Hematopoietic multipotent progenitor cell treated with erythropoietin and hydrocortisone succinate and interleukin-3 and kit ligand, for 8 days (in vitro differentiated cells): Measurements from ENCODE around the gene SEC14L1.
A peak's percentile ranks its signal among the peaks of the same experiment; 100 is the strongest.
"Not testable (repeated sequence)": the region's sequence is repeated elsewhere in the genome, so short reads cannot be mapped to it uniquely, and the experiment has no call there.

ENCODE experiments used
- DNase-seq: peaks from one replicate; pipeline ENCODE4 v3.0.0-alpha.2; 2015

Gene SEC14L1

DNA sequence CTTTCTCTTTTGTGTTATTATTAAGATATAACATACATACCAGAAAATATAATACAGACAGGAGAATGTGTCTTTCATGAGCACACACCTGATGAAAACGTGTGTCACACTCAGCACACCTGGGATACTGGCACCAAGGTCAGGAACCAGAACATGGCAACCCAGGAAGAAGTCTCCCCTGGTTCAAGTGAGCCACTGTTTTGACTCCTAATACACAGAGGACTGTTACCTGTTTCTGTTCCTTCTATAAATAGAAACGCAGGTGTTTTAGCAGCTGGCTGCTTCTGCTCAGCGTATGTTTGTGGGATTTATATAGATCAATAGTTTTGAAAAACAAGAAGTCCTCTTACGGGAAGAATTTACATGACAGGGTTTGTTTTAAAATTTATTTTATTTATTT, 3.5 kb downstream of the SEC14L1 start:
- no peak for DNase-seq

DNA sequence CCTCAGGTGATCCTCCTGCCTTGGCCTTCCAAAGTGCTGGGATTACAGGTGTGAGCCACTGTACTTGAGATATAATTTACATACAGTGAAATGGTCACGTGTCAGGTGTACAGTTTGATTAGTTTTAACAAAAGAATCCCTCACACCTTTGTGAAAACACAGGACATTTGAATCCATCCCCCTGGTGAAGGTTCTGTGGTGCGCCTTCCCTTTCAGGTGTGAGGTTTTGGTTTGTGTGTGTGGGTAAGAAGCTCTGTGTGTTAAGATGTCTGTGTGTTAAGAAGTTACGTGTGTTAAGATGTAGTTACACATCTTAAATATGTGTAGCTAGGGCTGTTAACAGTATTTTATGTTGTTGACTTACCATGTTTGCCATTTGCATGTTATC, 4.4 kb downstream of the SEC14L1 start:
- no peak for DNase-seq

DNA sequence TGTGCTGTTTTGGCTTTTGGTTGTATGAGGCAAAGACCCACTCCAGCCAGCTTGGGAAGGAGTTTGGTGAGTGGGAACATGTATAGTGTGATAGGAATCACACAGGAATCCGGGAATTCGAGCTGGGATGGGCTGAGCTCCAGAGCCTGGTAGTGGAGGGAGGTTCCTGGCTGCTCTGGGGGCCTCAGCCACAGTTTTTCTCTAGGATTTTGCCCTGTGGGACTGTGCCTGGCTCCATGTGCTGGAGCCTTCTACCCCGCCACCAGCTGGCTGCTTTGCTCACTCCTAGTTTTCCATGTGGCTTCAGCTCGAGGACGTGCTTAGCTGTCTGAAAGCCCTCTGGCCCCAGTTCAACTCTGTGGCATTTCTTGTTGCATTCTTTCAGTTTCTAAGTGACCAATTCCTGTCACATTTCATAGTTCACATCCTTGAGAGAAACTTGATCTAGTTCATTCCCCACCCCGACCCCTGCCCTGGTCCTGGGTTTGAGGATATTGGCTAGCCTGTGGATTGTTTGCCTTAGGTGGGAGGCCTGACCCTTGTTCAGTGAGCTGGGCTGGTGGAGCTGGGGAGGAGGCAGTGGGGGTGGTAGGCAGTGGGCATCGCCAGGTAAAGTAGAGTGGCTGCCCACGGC, 5.0 kb downstream of the SEC14L1 start:
- DNase-seq, result no peak

DNA sequence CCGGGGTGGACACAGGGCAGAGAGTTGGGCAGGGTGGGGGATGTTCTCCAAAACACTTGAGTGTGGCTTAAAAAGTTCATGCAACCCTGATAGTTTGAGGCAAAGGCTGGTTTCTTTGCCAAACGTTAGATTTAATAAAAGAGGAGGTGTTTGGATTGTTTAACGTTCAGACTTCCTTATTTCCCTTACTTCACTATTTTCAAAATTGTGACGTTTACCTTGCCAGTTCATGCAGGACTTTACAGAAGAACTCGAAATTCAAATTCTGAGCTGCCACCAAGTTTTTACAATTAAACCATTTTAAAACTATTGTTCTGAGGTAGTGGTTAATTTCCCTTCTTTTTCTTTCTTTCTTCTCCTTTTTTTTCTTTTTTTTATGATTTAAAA, 5.5 kb downstream of the SEC14L1 start:
- DNase-seq, result no peak

DNA sequence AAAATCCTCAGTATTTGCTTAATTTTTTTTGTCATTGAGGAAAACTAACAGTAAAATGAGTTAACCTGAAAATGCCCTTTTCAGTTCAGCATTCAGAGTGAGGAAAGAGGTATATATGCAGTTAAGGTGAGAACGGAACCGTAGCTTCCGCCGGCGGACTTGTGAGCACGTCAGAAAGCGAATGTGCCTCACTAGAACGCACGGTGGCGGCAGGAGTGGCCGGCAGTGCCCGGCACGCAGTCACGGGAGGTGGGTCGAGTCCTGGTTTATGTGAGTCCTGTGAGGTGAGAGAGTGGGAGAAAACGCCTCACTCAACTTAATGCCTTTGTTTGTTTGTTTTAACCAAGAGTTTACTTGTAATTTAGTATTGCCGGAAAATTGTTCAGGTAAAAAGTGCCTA, 6.1 kb downstream of the SEC14L1 start:
- no peak for DNase-seq

DNA sequence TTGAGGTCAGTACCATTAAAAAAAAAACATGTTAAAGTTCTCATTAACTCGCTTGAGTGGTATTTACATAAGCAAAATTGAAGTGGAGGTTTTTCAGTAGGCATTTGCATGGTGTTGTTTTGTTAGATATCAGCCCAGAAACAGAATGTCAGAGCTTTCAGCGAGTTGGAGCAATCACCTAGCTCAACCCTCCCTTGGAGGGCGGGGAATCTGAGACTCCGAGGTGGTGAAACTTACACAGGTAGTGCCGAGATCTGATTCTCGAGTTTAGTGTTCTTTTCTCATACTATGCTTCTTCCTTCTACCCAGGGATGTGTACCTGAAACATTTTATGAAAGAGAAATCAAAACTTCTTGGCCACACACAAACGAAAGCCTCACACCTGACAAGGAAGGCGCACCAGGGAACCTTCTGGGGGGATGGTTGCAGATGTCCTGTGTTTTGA, 6.6 kb downstream of the SEC14L1 start:
- no peak for DNase-seq

DNA sequence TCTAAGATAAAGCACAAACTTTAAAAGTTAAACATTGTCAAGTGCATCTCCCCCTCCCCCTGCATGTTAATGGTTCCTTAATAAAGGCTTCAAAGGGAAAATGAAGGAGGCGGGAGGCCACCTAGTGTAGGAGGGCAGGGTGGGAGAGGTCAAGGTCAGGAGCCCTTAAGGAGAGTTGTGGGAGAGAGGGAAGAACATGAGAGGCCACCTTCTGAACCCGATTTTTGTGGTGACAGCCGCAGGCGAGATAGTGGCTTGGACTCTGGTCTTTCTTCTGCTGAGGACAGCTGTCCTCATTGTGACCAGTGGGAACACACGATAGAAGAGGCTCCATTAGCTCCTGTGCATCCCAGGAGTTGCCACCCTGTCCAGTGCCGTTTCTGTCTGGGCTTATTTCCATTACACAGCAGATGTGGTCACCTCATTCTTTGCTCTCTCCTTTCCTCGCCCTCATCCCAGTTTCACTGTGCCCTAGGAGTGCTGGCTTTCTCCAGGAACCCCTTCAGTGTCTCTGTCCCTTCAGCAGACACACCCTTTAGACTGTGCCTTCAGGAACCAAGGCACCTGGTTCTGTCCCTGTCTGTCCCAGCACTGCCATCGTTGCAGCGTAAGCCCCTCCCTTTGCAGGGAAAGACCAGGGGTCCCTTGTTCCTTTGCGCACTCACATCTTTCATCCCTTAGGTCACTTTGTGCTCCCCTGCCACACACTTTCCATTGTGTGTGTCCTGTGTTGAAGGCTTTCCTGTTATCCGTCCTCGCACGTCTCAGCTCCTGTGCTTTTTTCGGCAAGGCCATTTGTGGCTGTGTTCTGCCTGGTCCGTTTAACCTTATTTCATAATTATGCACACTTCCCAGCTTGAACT, 7.5 kb downstream of the SEC14L1 start:
- DNase-seq, result no peak

DNA sequence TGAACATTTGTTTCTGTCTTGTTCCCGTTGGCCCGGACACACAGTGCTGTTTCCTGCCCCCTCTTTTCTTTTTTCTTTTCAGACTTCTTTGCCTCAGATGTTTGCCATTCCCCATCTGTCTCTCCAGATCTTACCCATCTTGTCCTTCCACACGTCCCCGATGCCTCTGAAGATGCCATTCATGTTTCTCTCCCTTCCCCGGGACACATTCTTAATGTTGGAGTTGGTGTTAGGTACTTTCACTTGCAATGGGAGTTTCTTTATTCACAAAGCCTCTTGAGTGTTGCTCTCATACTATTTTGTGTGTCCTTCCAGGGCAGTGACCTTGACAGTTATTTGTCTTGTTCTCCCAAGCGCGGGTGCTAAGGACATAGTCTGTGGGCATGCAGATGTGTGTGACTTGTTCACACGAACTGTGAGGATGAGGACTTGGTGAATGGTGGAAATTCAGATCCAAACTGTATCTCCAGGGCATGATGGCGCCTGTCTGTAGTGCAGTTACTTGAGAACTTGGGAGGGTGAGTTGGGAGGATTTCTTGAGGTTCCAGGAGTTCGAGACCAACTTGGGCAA, 8.3 kb downstream of the SEC14L1 start:
- no peak for DNase-seq

DNA sequence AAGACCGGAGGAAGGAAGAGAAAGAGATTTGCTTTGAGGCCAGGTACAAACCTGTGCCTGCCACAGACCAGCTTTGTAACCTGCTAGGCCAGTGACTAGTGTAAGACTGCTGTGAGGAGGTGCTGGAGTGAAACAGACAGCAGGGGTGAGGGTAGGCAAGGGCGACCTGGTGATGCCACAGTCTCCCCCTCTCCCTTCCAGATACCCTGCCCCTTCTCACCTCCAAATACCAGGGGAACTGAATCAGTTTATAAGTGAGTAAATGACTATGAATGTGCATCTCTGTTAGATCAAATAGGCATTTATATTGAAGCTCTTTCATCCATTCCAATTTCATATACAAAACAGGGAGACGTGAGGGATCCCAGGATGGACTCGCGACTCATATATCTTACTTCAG, 9.4 kb downstream of the SEC14L1 start:
- DNase-seq, result no peak

DNA sequence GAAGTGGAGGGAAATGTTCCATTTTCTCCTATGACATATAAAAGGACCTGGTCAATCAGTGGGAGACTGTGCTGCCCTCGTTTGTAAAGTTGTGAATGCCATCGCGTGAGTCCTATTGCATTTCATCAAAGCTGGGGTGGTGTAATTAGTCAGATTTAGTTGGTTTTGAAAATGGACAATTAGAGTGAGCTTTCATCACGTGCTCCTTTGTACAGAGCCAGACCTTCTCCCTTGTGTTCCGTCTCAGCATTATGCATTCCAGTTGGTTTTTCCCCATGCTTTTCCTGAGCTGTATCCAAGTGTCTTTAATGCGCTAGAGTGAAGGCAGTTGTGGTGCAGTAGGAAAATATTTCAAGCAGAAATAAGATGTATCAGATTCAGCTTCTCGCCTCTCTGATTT, 10.4 kb downstream of the SEC14L1 start:
- no peak for DNase-seq

DNA sequence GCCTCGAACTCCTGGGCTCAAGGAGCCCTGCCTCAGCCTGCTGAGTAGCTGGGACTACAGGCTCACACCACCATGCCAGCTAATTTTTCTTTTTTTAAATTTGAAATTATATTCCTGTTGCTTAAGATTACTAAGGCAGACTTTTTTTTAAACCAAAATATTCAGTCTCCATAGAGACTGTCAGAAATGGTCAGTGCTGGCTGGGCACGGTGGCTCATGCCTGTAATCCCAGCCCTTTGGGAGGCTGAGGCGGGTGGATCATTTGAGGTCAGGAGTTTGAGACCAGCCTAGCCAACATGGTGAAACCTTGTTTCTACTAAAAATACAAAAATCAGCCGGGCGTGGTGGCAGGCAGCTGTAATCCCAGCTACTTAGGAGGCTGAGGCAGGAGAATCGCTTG, 11.3 kb downstream of the SEC14L1 start:
- not testable (repeated sequence) for DNase-seq

DNA sequence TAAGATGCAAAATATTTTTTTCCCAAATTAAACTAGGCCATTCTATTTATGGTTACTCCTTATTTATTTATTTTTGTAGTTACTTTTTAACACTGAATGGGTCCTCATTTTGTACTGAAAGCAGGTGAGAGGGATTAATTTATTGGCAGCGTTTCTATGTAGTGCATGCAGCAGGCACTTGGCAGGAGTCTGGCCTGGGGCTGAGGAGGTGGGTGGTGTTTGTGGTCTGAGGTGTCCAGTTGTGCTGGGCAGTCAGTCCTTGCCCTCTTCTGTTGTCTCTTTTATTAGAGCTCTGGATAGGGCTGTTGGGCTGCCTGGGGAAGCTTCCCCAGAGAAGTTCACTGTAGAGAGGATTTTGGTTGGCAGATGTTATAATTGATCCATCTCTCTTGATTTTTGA, 12.7 kb downstream of the SEC14L1 start:
- no peak for DNase-seq

DNA sequence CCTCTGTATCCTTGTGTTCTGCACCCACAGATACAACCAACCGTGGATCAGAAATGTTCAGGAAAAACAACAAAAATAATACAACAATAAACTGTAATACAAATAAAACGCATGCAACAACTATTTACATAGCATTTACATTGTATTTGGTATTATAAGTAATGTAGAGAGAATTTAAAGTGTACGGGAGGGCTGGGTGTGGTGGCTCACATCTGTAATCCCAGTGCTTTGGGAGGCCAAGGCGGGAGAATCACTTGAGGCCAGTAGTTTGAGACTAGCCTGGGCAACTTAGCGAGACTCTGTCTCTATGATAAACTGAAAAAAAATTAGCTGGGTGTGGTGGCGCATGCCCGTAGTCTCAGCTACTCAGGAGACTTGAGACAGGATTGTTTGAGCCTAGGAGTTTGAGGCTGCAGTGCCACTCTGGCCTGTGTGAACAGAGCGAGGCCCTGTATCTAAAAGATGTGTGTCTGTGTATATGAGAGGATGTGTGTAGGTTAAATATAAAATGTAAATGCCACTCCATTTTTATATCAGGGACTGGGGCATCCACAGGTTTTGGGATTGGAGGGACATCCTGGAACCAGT, 13.3 kb downstream of the SEC14L1 start:
- DNase-seq, result no peak

DNA sequence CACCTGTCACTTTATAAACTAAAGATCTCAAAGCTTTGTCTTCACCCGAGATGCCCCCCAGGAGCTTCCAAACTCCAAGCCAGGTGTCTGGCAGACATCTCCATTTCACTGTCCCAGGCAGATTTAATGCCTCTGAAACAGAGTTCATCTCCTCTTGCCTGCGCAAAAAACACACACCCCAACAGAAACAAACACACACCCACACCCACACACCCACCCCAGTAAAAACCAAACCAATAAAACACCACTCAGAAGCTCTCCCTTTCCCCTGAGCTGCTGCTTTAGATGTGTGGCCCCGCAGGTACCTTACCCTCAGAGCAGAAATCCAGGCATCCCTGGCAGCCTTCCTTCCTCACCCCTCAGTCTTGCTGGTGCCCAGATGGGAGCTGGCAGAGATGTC, 14.4 kb downstream of the SEC14L1 start:
- no peak for DNase-seq

DNA sequence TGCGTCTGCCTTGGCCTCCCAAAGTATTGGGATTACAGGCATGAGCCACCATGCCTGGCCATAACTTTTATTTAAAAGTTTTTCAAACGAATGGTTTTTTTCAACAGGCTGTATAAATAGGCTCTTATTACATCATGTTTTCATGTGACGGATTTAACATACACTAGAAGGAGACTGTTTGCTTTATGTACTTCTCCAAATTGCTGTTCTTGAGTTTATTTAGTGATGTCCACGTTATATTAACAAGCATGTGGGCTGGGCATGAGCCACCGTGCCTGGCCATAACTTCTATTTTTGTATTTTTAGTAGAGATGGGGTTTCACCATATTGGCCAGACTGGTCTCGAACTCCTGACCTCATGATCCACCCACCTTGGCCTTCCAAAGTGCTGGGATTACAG, 17.0 kb downstream of the SEC14L1 start:
- not testable (repeated sequence) for DNase-seq

DNA sequence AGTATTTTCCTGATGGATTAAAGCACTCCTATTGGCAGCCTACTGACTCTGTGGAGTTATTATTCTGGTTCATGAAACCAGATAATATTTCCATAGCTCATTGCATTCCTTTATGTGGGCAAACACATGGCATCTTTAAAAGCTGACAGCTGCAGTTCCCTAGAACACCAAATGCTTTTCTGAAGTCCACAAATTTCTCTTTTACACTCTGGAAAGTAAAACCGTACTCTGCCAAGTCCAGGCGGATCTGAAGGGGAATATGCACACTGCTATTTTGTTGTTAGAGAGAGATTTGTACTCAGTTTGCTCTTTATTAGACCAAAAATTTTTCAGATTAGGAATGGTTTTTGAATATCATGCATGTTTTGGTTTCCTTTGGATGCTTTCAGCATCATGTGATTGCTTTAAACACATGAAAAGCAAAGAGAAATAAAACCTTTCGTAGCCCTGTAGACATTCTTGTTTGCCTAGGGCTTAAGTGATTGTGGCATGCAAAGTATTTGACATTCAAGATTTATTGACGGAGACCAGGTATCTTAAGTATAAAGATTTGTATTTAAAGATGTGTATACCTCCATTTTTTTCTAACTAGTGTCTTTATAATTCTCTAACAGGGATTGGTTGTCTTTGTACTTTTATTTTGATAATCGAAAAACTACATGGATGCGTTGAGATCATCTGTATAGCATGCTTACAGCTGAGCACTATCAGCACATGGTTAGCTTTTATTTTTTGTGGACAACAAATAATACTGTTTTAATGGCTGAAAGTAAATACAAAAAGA, 19.5 kb downstream of the SEC14L1 start:
- DNase-seq, result no peak

DNA sequence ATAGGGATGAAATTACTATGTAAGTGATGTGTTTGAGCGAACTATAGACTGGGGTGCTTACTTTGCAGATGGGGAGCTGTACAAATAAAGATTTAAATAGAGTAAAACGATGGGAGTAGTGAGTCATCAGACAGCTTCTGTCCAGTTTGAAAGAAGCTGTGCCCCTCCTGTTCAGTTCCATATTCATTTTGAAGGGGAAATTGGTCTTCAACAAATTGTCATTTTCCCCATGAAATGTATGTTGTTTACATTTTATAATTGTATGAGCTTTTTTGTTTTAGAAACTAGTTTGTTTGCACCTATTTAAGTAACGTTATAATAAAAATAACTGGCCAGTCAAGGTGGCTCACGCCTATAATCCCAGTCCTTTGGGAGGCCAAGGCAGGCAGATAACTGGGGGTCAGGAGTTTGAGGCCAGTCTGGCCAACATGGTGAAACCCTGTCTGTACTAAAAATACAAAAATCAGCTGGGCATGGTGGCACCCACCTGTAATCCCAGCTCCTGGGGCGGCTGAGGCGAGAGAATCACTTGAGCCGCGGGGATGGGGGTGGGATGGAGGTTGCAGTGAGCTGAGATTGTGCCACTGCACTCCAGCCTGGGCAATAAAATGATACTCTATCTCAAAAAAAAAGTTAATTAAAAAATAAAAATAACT, 20.2 kb downstream of the SEC14L1 start:
- no peak for DNase-seq

DNA sequence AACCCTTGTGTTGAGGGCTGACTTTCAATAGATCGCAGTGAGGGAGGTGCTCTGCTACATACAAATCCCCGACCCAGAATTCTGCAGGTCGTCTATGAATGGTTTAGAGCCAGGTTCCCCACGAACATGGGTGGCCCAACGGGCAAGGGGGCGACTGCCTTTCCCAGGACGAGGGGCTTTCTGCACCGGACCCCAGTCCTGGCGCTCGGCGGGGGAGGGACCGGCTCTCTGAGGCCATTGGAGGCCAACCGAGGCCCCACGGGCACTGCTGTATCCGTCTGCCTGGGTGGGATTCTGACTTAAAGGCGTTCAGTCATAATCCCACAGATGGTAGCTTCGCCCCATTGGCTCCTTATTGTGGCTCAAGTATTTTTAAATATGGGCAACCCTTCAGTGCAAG, 21.2 kb downstream of the SEC14L1 start:
- DNase-seq, result no peak

DNA sequence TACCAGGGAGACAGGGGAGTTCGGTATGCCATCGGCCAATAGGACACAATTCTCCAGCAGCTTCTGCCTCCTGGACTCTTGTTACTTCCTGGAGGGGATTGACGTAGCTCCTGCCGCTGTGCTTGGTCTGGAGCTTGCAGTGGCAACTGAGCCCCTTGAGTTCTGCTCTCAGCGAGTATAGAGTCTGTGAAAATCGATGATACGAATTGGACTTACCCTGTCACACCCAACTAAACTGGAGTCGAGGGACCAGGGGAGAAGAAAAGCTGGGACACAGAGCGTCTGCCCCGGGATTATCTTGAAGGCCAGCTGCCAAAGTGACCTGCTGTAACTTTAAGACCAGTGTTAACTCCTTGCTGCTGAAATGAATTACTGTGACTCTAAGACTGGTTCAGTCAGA, 22.2 kb downstream of the SEC14L1 start:
- DNase-seq, result no peak

DNA sequence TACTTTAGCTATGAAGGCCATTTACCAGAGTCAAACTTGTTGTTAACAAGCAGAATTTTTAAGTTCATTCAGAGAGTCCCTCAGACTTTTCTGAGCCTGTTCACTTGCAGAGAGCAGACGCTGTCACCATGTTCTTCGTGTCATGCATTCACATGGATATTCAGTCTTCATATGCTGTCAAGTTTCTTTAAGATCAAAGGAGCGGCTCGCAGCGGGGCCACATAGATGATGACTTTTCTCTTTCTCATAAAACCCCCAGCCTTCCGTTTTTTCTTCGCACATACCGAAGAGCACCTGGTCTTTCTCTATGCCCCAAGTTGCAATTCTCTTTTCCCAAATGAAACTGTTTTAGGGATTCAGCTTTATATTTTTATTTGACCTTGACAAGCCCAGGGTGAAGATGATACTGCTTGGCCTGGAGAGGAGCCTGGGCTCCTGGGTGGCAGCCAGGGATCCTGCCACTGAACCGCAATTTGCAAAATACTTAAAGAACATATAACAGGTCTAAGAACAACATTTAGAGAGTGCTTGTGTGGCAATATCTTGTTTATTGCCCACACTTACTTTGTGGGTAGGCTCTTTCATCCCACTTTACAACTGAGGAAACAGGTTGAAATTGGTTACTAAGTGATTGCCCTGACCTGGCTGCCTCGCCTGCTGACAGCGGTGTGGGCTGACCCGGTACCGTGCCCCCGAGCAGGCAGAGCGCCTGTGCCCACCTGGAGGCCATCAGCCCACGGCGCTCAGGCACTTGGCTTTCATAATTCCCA, 22.9 kb downstream of the SEC14L1 start:
- no peak for DNase-seq

DNA sequence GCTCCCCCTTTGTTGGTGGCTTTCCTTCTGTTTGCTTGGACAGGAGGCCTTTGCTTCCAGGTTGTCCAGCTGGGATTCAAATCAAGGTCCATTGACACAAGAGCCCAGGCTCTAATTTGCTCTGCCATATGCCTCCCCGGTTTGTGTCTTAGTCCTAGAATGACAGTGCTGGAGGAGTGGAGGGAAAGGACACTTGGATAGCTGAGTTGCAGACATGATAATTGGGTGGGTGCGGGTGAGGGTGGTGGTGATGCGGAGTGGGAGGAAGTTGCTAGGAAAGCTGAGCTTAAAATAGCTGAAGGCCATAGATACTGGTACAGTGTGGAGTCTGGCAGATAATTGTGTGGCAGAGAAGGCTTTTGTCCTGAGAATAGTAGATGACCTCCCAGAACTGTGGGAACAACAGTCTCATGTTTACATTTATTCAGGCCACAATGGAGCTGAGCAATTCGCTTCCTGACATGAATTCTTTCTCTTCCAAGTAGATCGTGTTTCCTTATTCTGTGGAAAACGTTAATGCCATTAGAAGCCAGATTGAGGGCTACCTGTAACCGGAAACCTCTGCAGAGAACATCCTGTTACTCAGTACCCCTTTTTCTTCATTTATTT, 23.8 kb downstream of the SEC14L1 start:
- peak; percentile 36 for DNase-seq
